GM19099 (cell line): ENCODE results near the gene IGFBP4.

ENCODE experiments used
- POLR2A ChIP-seq: IDR thresholded peaks from 3 replicates; pipeline ENCODE4 v1.6.1; 2011; ENCODE audit warnings: low read depth; ENCODE audit not compliant: insufficient read length; ENCODE audit errors: extremely low read depth

Gene IGFBP4

GRCh38 chr17:40460604-40460967, 17.3 kb downstream of the IGFBP4 start:
- TF ChIP-seq POLR2A: no peak

- no peak for TF ChIP-seq POLR2A
Measured at GRCh38 chr17:40460968-40461731, 17.9 kb downstream of the IGFBP4 start.

GRCh38 chr17:40461732-40462342, 18.6 kb downstream of the IGFBP4 start:
- no peak for TF ChIP-seq POLR2A

DNA sequence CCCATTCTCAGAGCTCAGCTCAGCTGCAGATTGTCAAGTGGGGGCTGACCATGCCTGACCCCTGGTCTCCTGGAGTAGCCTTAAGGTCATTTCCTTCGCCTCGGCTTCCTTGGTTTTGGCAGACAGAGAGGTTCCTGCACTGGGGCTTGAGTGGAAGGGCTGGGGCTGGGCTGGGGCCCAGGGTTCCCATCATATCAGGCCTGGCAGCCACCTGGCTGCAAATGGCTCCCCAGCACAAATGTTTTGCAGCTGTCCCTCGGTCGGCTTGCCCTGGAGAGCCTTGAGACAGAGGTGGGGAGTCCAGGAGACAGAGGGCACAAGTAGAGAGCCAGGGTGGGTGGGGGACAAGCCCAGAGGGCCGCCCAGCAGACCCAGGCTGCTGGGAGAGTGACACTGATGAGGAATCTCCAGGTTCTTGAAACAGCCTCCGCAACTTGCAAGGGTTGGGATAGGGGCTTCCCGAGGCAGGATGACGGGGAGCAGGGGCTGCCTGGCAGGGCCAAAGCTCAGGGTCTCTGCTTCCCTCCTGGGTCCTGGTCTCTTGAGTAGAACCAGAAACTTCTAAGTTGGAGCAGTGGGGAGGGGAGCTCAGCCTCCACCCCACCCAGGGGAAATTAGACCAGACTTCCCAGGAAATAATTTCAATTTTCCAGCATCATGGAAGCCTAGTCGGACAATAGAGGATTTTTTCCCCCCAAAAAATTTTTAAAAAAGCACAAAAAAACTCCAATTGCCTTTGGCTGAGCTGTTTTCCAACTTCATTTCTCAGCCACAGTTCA, 19.3 kb downstream of the IGFBP4 start:
- TF ChIP-seq POLR2A: no peak

DNA sequence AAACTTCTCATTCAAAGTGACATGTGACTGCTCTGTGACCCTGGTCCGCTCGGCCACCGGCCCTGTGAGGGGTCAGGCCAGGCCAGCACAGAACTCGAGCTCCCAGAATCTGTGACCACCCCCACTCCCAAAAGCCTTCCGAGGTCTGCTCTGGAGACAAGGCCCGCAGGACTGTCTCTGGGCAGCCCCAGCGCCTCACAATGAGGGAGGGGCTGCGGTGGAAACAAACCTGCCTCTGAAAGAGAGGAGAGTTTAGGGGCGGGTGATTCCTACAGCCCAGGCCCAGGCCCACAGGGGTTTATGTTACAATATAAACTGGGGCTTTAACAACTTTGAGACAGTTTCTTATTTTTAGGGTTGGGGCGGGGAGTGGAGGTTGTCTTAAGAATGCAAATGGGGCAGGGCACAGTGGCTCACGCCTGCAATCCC, 19.9 kb downstream of the IGFBP4 start:
- no peak for TF ChIP-seq POLR2A

- no peak for TF ChIP-seq POLR2A
Measured at GRCh38 chr17:40464392-40464855, 21.2 kb downstream of the IGFBP4 start.

GRCh38 chr17:40466298-40466971, 23.2 kb downstream of the IGFBP4 start:
- no peak for TF ChIP-seq POLR2A

DNA sequence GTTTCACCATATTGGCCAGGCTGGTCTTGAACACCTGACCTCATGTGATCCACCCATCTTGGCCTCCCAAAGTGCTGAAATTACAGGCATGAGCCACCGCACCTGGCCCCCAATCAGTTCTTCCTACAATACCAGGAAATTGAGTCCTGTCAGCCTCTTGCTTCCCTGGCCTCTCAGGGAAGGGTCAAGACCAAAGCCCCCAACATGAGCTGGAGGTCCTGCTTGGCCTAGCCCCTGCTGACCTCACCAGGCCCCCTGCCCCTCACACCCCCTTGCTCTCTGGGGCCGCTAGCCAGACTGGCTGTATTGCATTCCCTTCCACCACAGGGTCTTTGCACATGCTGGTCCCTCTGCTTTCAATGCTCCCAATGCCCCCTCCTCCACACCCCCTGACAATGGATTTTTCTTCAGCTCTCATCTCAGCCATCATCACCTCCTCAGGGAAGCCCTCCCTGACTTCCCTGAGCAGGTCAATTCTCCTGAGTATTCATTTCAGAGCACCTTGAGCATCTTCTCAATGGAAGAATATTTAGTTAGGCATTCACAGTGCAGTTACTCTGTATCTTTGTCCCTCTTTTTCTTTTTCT, 24.1 kb downstream of the IGFBP4 start:
- TF ChIP-seq POLR2A: no peak

GRCh38 chr17:40468560-40468959, 25.3 kb downstream of the IGFBP4 start:
- no peak for TF ChIP-seq POLR2A

DNA sequence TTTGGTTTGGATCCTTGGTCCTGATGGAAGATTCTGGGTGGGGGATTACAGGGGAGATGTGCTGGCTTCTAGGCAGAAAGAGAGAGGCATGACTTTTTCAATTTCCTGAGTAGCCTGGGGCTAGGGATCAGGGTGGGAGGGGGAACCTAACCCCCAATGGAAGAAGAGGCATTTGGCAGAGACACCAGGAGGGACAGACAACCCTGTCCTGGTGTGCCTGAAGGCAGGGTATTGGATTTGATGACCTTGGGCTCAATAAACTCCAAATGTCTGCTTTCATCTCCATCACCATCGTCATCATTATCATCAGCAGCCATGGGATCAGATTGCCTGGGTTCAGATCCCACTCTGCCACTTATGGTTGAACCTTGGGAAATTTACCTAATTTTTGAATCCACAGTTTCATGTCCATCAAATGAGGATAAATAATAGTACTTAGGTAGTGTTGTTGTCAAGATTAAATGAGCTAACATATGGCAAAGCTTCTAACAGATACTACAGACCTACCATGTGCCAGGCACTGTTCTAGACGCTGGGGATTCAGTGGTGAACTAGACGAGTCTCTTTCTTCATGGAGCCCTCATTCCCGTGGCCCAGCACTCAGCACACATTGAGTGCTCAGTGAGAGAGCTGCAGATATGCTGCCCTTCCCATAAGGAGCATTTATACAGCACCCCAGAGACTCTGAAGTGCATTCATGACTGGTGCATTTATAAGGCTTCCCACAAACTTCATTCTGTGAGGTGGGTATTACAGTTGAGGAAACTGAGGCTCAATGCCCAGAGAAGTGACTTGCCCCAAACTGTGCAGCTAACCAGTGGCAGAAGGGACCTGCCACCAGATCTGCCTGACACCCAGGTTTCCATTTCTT, 26.8 kb downstream of the IGFBP4 start:
- no peak for TF ChIP-seq POLR2A

GRCh38 chr17:40470932-40471828, 27.9 kb downstream of the IGFBP4 start:
- no peak for TF ChIP-seq POLR2A

- no peak for TF ChIP-seq POLR2A
Measured at GRCh38 chr17:40471846-40472732, 28.8 kb downstream of the IGFBP4 start.

GRCh38 chr17:40472733-40473452, 29.6 kb downstream of the IGFBP4 start:
- TF ChIP-seq POLR2A: no peak
